Panc1 (cell line): Measurements from ENCODE around the gene SMAD5. TPM values are rescaled to one million over a fixed set of nuclear protein-coding genes. Genes with fewer than 3 reads are reported as not detected.

Source experiments
- ATAC-seq: fragments of 200-7000 bp; cut with Tn5 transposase; 2 replicates; pipeline ENCODE4 v1.9.1; 2020; ENCODE audit warnings: mild to moderate bottlenecking, moderate library complexity
- BruUV-seq: library from RNA; stranded (reverse); fragments of 400-500 nt; replicated peaks from 2 replicates; lab custom pipeline; 2021; lab: Mats Ljungman, UMichigan
- CTCF ChIA-PET: fragments of 300-600 bp; sonication (Branson Sonifier 250); formaldehyde crosslinking; loops from one replicate; lab custom pipeline; 2022; ENCODE audit warnings: antibody characterized with exemption; lab: Charles Lee
- POLR2A ChIA-PET: fragments of 300-600 bp; sonication (Branson Sonifier 250); formaldehyde crosslinking; loops from one replicate; lab custom pipeline; 2022; ENCODE audit warnings: antibody characterized with exemption; lab: Charles Lee
- DNase-seq: peaks from one replicate; pipeline ENCODE4 v3.0.0-alpha.2; 2010; ENCODE audit warnings: low read depth, low spot score
- H3K27ac ChIP-seq: 2 replicates; pipeline ENCODE4 v1.5.1; 2011; ENCODE audit warnings: mild to moderate bottlenecking, low read length, inconsistent platforms
- H3K27me3 ChIP-seq: fragments of 200-500 bp; sonication (Bioruptor generic); 2 replicates; pipeline ENCODE4 v1.6.0; 2014; ENCODE audit warnings: low read length, inconsistent platforms; ENCODE audit not compliant: control insufficient read depth, insufficient read depth
- H3K36me3 ChIP-seq: fragments of 200-500 bp; sonication (Bioruptor generic); 2 replicates; pipeline ENCODE4 v1.5.1; 2014; ENCODE audit warnings: inconsistent platforms, mild to moderate bottlenecking, low read length, moderate library complexity; ENCODE audit not compliant: control insufficient read depth, insufficient read depth
- H3K4me1 ChIP-seq: 2 replicates; pipeline ENCODE4 v1.5.1; 2011; ENCODE audit warnings: inconsistent platforms, mild to moderate bottlenecking, low read length, moderate library complexity; ENCODE audit not compliant: control insufficient read depth, insufficient read depth
- H3K4me3 ChIP-seq, 2 experiments: 2 replicates each; pipeline ENCODE4 v1.5.1; 2011 to 2012; ENCODE audit warnings: low read depth in 2 of 2, low read length in 2 of 2, mild to moderate bottlenecking in 2 of 2, inconsistent platforms in 1 of 2, moderate library complexity in 1 of 2
- H3K9me3 ChIP-seq: fragments of 200-500 bp; sonication (Bioruptor generic); 2 replicates; pipeline ENCODE4 v1.5.1; 2014; ENCODE audit warnings: low read depth, mild to moderate bottlenecking, inconsistent platforms, low read length, moderate library complexity; ENCODE audit not compliant: control insufficient read depth, insufficient read depth
- POLR2AphosphoS5 ChIP-seq: IDR thresholded peaks from 2 replicates; pipeline ENCODE4 v1.6.1; 2012; ENCODE audit warnings: mild to moderate bottlenecking, low read depth, low read length, moderate library complexity
- SIN3A ChIP-seq: IDR thresholded peaks from 2 replicates; pipeline ENCODE4 v1.6.1; 2012; ENCODE audit warnings: low read depth, mild to moderate bottlenecking, low read length, moderate library complexity, borderline replicate concordance; ENCODE audit not compliant: insufficient read depth
- TCF7L2 ChIP-seq: IDR thresholded peaks from 2 replicates; pipeline ENCODE4 v1.6.1; 2011; ENCODE audit warnings: mild to moderate bottlenecking, low read depth, low read length, inconsistent platforms
- in situ Hi-C: cut with HindIII; loops from 2 replicates; pipeline ENCODE4 v1.10.0; 2016; ENCODE audit warnings: low sequenced_read_pairs, low pct_unique_long_range_greater_than_20kb
- intact Hi-C: fragments of 100-400 bp; cut with micrococcal nuclease; formaldehyde crosslinking; loops from one replicate; pipeline ENCODE4 v1.10.0; 2022; ENCODE audit not compliant: unreplicated experiment
- total RNA-seq: library from RNA; stranded (reverse); gene quantifications from one replicate; pipeline ENCODE4 v1.2.1, GENCODE V29; 2021; ENCODE audit not compliant: unreplicated experiment
- TF ChIP-seq, protein P1 (sequence below): fragments of 450-650 bp; IDR thresholded peaks from 2 replicates; pipeline ENCODE4 v1.5.1; 2017; ENCODE audit warnings: mild to moderate bottlenecking
- TF ChIP-seq, protein P2 (sequence below), 2 experiments: IDR thresholded peaks; 2 replicates each; pipeline ENCODE4 v1.6.1; 2011 to 2012; ENCODE audit warnings: low read depth in 2 of 2, control low read depth in 1 of 2, low read length in 1 of 2, mild to moderate bottlenecking in 1 of 2, moderate library complexity in 1 of 2; ENCODE audit not compliant: insufficient read depth in 1 of 2

Gene SMAD5
- total RNA-seq, 1 experiment from 2014 or later, result 61.5 TPM

DNA sequence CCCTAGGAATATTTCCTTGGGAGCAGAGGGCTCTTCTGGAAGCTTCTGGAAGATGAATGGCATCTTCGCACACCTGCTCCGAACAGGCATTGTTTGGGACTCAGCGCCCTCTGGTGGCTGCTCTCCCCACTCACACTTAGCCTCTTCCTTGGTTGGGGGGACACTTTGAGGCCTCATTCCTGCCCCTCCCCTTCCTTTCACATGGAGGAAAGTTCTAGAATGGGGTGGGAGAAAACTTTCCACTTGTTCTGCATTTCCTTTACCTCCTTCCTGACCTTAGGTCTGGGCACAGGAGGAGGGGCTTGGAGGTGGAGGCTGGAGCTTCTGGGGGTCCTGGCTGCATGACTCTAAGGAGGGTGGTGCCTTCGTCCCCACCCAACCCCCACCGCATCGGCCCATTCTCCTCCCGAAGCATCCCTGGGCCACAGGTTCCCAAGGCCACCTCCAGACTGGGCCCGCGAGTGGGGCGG, 79.6 kb downstream of the SMAD5 start:
- no TSS peak for BruUV-seq
- ChIA-PET POLR2A (no interaction called here), CTCF (interaction anchor here (0.6 kb wide), 1 partner anchor 316 kb away, joined by 12 read pairs; no protein-coding TSS in a partner anchor)
- Histone ChIP-seq H3K4me1 (no peaks in the 10 kb centered on the region; the same call in 1 of the 2 replicates), H3K36me3 (no peaks in the 10 kb centered on the region), H3K4me3 (no peak overlapping the region), H3K27me3 (no peaks in the 10 kb centered on the region), H3K27ac (no peak overlapping the region), H3K9me3 (no peaks in the 10 kb centered on the region)
- in situ Hi-C loops (no loop called here), intact Hi-C loops (loop anchor here (2.0 kb wide), 1 partner anchor 325 kb away; no protein-coding TSS in a partner anchor)
- peak; percentile 67; the same call in 1 of the 2 replicates for ATAC-seq
- TF ChIP-seq, protein P1, sequence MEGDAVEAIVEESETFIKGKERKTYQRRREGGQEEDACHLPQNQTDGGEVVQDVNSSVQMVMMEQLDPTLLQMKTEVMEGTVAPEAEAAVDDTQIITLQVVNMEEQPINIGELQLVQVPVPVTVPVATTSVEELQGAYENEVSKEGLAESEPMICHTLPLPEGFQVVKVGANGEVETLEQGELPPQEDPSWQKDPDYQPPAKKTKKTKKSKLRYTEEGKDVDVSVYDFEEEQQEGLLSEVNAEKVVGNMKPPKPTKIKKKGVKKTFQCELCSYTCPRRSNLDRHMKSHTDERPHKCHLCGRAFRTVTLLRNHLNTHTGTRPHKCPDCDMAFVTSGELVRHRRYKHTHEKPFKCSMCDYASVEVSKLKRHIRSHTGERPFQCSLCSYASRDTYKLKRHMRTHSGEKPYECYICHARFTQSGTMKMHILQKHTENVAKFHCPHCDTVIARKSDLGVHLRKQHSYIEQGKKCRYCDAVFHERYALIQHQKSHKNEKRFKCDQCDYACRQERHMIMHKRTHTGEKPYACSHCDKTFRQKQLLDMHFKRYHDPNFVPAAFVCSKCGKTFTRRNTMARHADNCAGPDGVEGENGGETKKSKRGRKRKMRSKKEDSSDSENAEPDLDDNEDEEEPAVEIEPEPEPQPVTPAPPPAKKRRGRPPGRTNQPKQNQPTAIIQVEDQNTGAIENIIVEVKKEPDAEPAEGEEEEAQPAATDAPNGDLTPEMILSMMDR, result peak; percentile 92
- TF ChIP-seq, protein P2, sequence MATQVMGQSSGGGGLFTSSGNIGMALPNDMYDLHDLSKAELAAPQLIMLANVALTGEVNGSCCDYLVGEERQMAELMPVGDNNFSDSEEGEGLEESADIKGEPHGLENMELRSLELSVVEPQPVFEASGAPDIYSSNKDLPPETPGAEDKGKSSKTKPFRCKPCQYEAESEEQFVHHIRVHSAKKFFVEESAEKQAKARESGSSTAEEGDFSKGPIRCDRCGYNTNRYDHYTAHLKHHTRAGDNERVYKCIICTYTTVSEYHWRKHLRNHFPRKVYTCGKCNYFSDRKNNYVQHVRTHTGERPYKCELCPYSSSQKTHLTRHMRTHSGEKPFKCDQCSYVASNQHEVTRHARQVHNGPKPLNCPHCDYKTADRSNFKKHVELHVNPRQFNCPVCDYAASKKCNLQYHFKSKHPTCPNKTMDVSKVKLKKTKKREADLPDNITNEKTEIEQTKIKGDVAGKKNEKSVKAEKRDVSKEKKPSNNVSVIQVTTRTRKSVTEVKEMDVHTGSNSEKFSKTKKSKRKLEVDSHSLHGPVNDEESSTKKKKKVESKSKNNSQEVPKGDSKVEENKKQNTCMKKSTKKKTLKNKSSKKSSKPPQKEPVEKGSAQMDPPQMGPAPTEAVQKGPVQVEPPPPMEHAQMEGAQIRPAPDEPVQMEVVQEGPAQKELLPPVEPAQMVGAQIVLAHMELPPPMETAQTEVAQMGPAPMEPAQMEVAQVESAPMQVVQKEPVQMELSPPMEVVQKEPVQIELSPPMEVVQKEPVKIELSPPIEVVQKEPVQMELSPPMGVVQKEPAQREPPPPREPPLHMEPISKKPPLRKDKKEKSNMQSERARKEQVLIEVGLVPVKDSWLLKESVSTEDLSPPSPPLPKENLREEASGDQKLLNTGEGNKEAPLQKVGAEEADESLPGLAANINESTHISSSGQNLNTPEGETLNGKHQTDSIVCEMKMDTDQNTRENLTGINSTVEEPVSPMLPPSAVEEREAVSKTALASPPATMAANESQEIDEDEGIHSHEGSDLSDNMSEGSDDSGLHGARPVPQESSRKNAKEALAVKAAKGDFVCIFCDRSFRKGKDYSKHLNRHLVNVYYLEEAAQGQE (IDR thresholded peaks at IDR 0.05; ENCODE audit: insufficient read depth in 1 of 2, low read depth in 2 of 2, low read length in 1 of 2), result no peak
- peak; percentile 57 for DNase-seq

DNA sequence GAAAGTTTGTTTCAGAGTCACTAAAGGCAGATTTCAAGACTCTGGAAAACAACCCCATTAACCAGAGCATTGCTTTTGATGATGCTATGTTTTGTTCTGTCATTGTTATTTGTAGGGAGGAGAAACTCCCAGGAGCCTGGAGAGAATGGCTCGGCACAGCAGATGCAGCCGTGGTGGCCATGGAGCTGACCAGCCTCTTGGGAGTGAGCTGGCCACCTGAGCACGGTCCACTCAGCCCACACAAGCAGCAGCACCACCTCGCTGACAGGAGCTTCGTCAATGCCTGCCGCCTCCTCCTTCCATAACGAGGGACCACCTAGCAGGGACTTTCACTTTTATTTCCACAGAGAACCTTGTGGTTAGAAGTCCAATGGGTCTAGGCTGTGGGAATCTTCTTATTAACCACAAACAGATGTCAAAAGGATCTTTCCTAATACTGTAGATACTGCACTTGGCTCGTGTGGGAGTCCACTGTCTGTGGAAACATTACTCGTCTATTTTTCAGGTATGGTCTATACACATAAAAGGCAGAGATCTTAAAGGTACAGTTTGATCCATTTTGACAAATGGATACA, 81.4 kb downstream of the SMAD5 start:
- ChIA-PET CTCF (no interaction called here), POLR2A (no interaction called here)
- in situ Hi-C loops, result no loop called here
- Histone ChIP-seq H3K27ac (no peak overlapping the region), H3K4me3 (no peak overlapping the region), H3K4me1 (no peaks in the 10 kb centered on the region; the same call in 1 of the 2 replicates), H3K27me3 (no peaks in the 10 kb centered on the region), H3K36me3 (no peaks in the 10 kb centered on the region), H3K9me3 (no peaks in the 10 kb centered on the region)
- intact Hi-C loops, result loop anchor here (2.0 kb wide), 1 partner anchor 327 kb away; no protein-coding TSS in a partner anchor
- TF ChIP-seq TCF7L2 (no peak), POLR2AphosphoS5 (no peak), SIN3A (no peak)
- TF ChIP-seq, protein P2 (IDR thresholded peaks at IDR 0.05; ENCODE audit: insufficient read depth in 1 of 2, low read depth in 2 of 2, low read length in 1 of 2), result no peak
- TF ChIP-seq, protein P1, result no peak
- BruUV-seq, result no TSS peak
- DNase-seq (no peak), ATAC-seq (no peak)
